Measurements from ENCODE around the gene OXCT2.

OXCT2 gene

DNA sequence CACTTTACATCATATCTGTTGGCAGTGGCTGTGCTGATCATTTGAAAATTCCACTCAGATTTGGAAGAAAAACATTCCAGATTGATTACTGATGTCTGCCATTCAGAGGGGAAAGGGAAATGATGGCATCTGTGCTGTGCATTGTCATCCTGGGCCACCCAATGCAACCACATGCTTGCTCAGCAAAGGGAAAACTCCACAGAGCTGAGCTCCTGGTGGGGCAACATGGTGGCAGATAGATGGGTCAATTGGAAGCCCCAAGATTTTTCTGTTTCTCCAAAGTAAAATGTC lies 11.8 kb downstream of the OXCT2 start:
- no peak overlapping the region for H3K4me3 ChIP-seq (ENCODE audit: low read length)
- no peaks in the 10 kb centered on the region for H3K27me3 ChIP-seq (ENCODE audit: control insufficient read depth, insufficient read depth, low read length)
- no peaks in the 10 kb centered on the region for H3K36me3 ChIP-seq (ENCODE audit: control insufficient read depth, insufficient read depth, low read length)
- H3K9me3 ChIP-seq (ENCODE audit: control insufficient read depth, low read length), result no peaks in the 10 kb centered on the region
- H3K4me1 ChIP-seq (ENCODE audit: control insufficient read depth, insufficient read depth, low read length), result no peaks in the 10 kb centered on the region
- H3K9ac ChIP-seq (ENCODE audit: low read length), result no peak overlapping the region

GRCh38 chr1:39758556-39759435 lies 12.4 kb downstream of the OXCT2 start:
- no peaks in the 10 kb centered on the region for H3K36me3 ChIP-seq (ENCODE audit: control insufficient read depth, insufficient read depth, low read length)
- H3K4me1 ChIP-seq (ENCODE audit: control insufficient read depth, insufficient read depth, low read length), result no peaks in the 10 kb centered on the region

GRCh38 chr1:39757501-39757900 lies 13.6 kb downstream of the OXCT2 start:
- H3K9ac ChIP-seq (ENCODE audit: low read length), result no peak overlapping the region
- H3K9me3 ChIP-seq (ENCODE audit: control insufficient read depth, low read length), result no peaks in the 10 kb centered on the region
- H3K27me3 ChIP-seq (ENCODE audit: control insufficient read depth, insufficient read depth, low read length), result no peaks in the 10 kb centered on the region
- peaks cover 7% of the 10 kb centered on the region for H3K36me3 ChIP-seq (ENCODE audit: control insufficient read depth, insufficient read depth, low read length)
- H3K4me1 ChIP-seq (ENCODE audit: control insufficient read depth, insufficient read depth, low read length), result no peaks in the 10 kb centered on the region
- H3K4me3 ChIP-seq (ENCODE audit: low read length), result no peak overlapping the region

More at GRCh38 chr1:39758556-39759435, 12.4 kb downstream of the OXCT2 start:
- H3K9ac ChIP-seq (ENCODE audit: low read length), result no peak overlapping the region
- H3K27me3 ChIP-seq (ENCODE audit: control insufficient read depth, insufficient read depth, low read length), result no peaks in the 10 kb centered on the region
- no peak overlapping the region for H3K4me3 ChIP-seq (ENCODE audit: low read length)
- no peaks in the 10 kb centered on the region for H3K9me3 ChIP-seq (ENCODE audit: control insufficient read depth, low read length)

- H3K36me3 ChIP-seq (ENCODE audit: control insufficient read depth, insufficient read depth, low read length), result peaks cover 11% of the 10 kb centered on the region
These were observed 15.0 kb downstream of the OXCT2 start for GRCh38 chr1:39755965-39756659.

GRCh38 chr1:39754906-39755504 lies 16.1 kb downstream of the OXCT2 start:
- Histone ChIP-seq H3K9ac (ENCODE audit: low read length) (no peak overlapping the region), H3K9me3 (ENCODE audit: control insufficient read depth, low read length) (no peaks in the 10 kb centered on the region), H3K36me3 (ENCODE audit: control insufficient read depth, insufficient read depth, low read length) (peaks cover 16% of the 10 kb centered on the region), H3K27me3 (ENCODE audit: control insufficient read depth, insufficient read depth, low read length) (no peaks in the 10 kb centered on the region), H3K4me3 (ENCODE audit: low read length) (no peak overlapping the region), H3K4me1 (ENCODE audit: control insufficient read depth, insufficient read depth, low read length) (no peaks in the 10 kb centered on the region)

More at GRCh38 chr1:39755965-39756659, 15.0 kb downstream of the OXCT2 start:
- H3K9ac ChIP-seq (ENCODE audit: low read length), result no peak overlapping the region
- H3K27me3 ChIP-seq (ENCODE audit: control insufficient read depth, insufficient read depth, low read length), result no peaks in the 10 kb centered on the region
- no peaks in the 10 kb centered on the region for H3K4me1 ChIP-seq (ENCODE audit: control insufficient read depth, insufficient read depth, low read length)
- no peaks in the 10 kb centered on the region for H3K9me3 ChIP-seq (ENCODE audit: control insufficient read depth, low read length)
- no peak overlapping the region for H3K4me3 ChIP-seq (ENCODE audit: low read length)

DNA sequence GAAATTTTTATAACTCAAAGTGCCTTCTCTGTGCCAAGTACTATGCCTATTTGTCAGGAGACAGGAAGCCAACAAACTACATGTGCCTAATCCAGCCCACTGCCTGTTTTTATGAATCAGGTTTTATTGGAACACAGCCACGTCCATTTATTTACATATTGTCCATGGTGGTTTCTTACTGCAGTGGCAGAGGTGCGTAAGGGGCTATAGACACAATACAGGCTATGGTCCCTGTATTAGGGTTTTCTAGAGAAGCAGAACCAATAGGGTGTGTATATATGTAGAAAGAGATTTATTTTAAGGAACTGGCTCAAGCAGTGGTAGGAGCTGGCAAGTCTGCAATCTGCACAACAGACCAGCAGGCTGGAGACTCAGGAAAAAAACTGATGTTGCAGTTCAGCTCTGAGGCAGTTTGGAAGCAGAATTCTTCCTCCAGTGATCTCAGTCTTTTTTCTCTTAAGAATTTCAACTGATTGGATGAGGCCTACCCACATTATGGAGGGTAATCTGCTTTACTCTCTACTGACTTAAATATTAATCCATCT lies 17.1 kb downstream of the OXCT2 start:
- no peaks in the 10 kb centered on the region for H3K4me1 ChIP-seq (ENCODE audit: control insufficient read depth, insufficient read depth, low read length)
- peaks cover 17% of the 10 kb centered on the region for H3K36me3 ChIP-seq (ENCODE audit: control insufficient read depth, insufficient read depth, low read length)
- no peak overlapping the region for H3K9ac ChIP-seq (ENCODE audit: low read length)
- no peaks in the 10 kb centered on the region for H3K9me3 ChIP-seq (ENCODE audit: control insufficient read depth, low read length)
- H3K27me3 ChIP-seq (ENCODE audit: control insufficient read depth, insufficient read depth, low read length), result no peaks in the 10 kb centered on the region
- H3K4me3 ChIP-seq (ENCODE audit: low read length), result no peak overlapping the region

DNA sequence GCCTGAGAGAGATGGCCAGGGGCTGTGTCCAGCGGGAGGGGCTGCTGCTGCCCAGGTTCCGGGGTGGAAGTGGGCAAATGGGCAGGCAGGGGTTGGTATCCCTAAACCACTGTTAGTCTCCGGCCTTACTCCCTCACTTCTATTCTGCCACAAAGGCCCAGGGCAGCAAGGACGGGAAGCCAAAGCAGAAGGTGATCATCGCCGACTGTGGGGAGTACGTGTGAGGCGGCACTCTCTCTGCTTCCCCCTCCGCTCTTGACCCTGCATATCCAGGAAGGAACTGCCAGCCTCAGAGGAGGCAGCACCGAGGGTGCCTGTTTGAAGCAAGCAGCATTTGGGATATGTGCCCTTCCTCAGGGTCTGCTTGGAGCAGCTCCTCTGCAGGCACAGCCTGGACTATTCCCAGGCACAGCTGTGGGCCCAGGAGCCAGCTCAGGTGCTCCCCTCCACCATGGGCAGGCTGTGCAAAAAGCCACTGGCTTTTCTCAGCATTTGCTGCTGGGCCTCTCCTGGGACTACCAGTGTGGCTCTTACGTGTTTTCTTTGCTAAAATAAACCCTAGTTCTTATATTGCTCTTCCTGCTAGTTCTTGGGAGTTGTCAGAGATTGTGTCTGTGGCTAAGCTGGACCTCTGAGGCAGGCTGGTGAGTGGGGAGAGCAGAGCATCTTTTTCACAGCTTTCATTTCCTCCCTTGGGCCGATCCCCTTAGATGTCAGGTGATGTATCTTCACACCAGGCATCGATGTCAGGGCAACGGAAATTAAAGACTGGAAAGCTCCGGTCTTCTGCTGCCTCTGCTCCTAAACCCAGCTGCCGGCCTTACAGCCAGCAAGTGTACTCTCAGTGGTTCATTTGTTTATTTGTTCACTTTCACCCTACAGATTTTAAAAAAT lies 17.8 kb downstream of the OXCT2 start:
- Histone ChIP-seq H3K27me3 (ENCODE audit: control insufficient read depth, insufficient read depth, low read length) (no peaks in the 10 kb centered on the region), H3K9me3 (ENCODE audit: control insufficient read depth, low read length) (no peaks in the 10 kb centered on the region), H3K4me1 (ENCODE audit: control insufficient read depth, insufficient read depth, low read length) (no peaks in the 10 kb centered on the region), H3K9ac (ENCODE audit: low read length) (no peak overlapping the region), H3K36me3 (ENCODE audit: control insufficient read depth, insufficient read depth, low read length) (peaks cover 17% of the 10 kb centered on the region), H3K4me3 (ENCODE audit: low read length) (no peak overlapping the region)

DNA sequence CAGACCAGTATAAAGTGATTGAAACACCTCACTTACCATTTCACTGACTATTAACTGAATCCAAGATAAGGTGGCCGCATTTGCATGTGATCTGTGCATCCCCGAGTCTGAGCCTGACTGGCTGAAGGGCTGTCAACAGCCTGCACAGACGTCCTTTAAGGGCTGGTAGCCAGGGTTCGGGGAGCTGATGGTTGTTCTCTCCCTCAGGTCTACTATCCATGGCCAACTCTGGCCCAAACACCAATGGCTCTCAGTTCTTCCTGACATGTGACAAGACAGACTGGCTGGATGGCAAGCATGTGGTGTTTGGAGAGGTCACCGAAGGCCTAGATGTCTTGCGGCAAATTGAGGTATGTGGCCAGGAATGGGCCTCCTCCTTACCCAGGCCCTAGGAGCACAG lies 18.4 kb downstream of the OXCT2 start:
- Histone ChIP-seq H3K9me3 (ENCODE audit: control insufficient read depth, low read length) (no peaks in the 10 kb centered on the region), H3K36me3 (ENCODE audit: control insufficient read depth, insufficient read depth, low read length) (peaks cover 21% of the 10 kb centered on the region), H3K9ac (ENCODE audit: low read length) (no peak overlapping the region), H3K4me1 (ENCODE audit: control insufficient read depth, insufficient read depth, low read length) (no peaks in the 10 kb centered on the region), H3K4me3 (ENCODE audit: low read length) (no peak overlapping the region), H3K27me3 (ENCODE audit: control insufficient read depth, insufficient read depth, low read length) (no peaks in the 10 kb centered on the region)

DNA sequence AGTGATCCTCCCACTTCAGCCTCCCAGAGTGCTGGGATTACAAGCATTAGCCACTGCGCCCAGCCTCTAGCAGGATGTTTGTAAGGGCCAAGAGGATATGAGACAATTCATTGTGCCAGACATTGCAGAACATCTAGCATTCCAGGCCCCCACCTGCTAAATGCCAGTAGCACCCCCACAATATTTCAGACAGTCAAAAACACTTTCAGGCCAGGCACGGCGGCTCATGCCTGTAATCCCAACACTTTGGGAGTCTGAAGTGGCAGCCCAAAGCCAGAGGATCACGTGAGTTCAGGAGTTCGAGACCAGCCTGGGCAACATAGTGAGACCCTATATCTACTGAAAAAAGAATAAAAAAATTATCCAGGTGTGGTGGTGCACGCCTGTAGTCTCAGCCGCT lies 19.6 kb downstream of the OXCT2 start:
- Histone ChIP-seq H3K9me3 (ENCODE audit: control insufficient read depth, low read length) (no peaks in the 10 kb centered on the region), H3K4me1 (ENCODE audit: control insufficient read depth, insufficient read depth, low read length) (no peaks in the 10 kb centered on the region), H3K27me3 (ENCODE audit: control insufficient read depth, insufficient read depth, low read length) (no peaks in the 10 kb centered on the region), H3K4me3 (ENCODE audit: low read length) (no peak overlapping the region), H3K36me3 (ENCODE audit: control insufficient read depth, insufficient read depth, low read length) (peaks cover 21% of the 10 kb centered on the region), H3K9ac (ENCODE audit: low read length) (no peak overlapping the region)

- no peaks in the 10 kb centered on the region for H3K9me3 ChIP-seq (ENCODE audit: control insufficient read depth, low read length)
- H3K9ac ChIP-seq (ENCODE audit: low read length), result no peak overlapping the region
- no peaks in the 10 kb centered on the region for H3K4me1 ChIP-seq (ENCODE audit: control insufficient read depth, insufficient read depth, low read length)
- no peaks in the 10 kb centered on the region for H3K27me3 ChIP-seq (ENCODE audit: control insufficient read depth, insufficient read depth, low read length)
- H3K36me3 ChIP-seq (ENCODE audit: control insufficient read depth, insufficient read depth, low read length), result peaks cover 12% of the 10 kb centered on the region
- no peak overlapping the region for H3K4me3 ChIP-seq (ENCODE audit: low read length)
These were observed 26.0 kb downstream of the OXCT2 start for GRCh38 chr1:39745016-39745670.

All from mucosa of stomach (tissue), 1 donor.